ENCODE data around the gene KANK2.

GRCh38 chr19:11182994-11183393 is 14.4 kb downstream of the KANK2 start:
- TF ChIP-seq CTCF (IDR thresholded peaks at IDR 0.05) (no peak), POLR2A (IDR thresholded peaks at IDR 0.05) (no peak)

Measured in Peyer's patch (tissue), 4 donors.